ENCODE data around the gene SLC9A1. TPM values are rescaled to one million over a fixed set of nuclear protein-coding genes. Genes with fewer than 3 reads are reported as not detected.

SLC9A1 gene
- polyA plus RNA-seq, 1 of the 3 experiments (the other 2 are of a cell fraction), result 11.4 TPM

DNA sequence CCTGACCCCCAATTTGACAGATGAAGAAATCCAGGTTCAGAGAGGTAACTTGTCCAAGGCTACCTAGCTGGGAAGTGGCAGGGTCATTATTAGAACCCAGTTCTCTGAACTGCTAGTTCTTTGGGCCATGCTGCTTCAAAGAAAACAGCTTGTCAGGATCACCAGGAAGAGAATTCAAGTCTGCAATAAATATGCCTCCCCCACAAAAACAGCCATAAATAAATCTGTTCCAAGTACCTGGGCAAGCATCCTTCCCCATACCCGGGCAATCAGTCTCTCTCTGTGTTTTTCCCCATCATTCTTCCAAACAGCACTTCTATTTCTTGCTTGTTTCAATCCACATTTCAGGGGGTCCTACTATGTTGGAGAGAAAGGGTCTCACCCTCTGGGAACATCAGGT is 34.1 kb downstream of the SLC9A1 start:
- peaks cover 13% of the 10 kb centered on the region; the same call in 1 of the 2 replicates for H3K79me2 ChIP-seq (ENCODE audit: insufficient read depth)
- peaks cover 0 to 38% of the 10 kb centered on the region in 2 experiments; a peak in 3 of 4 replicates for H3K4me1 ChIP-seq (ENCODE audit: control insufficient read depth in 1 of 2, insufficient read depth in 2 of 2, low read depth in 1 of 2, low read length in 1 of 2)

DNA sequence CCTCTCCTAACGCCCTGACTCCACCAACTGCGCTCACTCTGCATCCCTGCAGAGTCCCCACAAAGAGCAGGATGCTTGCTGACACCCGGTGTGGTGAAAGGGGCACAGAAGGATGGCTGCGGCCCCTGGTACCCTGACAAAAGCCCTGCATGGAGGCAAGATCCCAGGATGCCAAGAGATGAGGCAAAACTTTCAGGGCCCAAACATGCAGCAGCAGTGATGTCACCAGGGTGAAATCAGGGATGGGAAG is 36.6 kb downstream of the SLC9A1 start:
- Histone ChIP-seq H4K20me1 (ENCODE audit: insufficient read depth) (no peaks in the 10 kb centered on the region), H3K9ac (no peak overlapping the region), H3K4me3 (ENCODE audit: low read depth in 2 of 2, low read length in 1 of 2) (no peak overlapping the region), H3K9me3 (no peaks in the 10 kb centered on the region), H3K4me1 (ENCODE audit: control insufficient read depth in 1 of 2, insufficient read depth in 2 of 2, low read depth in 1 of 2, low read length in 1 of 2) (peaks cover 0 to 38% of the 10 kb centered on the region in 2 experiments; a peak in 3 of 4 replicates), H3K27me3 (ENCODE audit: insufficient read depth) (no peaks in the 10 kb centered on the region), H2AFZ (ENCODE audit: low read depth) (no peak overlapping the region), H3F3A (replicated peaks; ENCODE audit: insufficient read depth) (peaks cover 6% of the 10 kb centered on the region), H3K36me3 (replicated peaks in 1 of 2; ENCODE audit: control insufficient read depth in 1 of 2, insufficient read depth in 2 of 2, low read length in 1 of 2) (no peaks in the 10 kb centered on the region), H3K27ac (ENCODE audit: low read depth in 2 of 2, low read length in 1 of 2) (peak overlapping the region in 1 of 2 experiments; percentile 59; a peak in 1 of 4 replicates), H3K4me2 (no peak overlapping the region), H3K79me2 (ENCODE audit: insufficient read depth) (peaks cover 31% of the 10 kb centered on the region), H3K9me2 (no peaks in the 10 kb centered on the region)
- DNase-seq, result no peak
- TF ChIP-seq, protein P1, sequence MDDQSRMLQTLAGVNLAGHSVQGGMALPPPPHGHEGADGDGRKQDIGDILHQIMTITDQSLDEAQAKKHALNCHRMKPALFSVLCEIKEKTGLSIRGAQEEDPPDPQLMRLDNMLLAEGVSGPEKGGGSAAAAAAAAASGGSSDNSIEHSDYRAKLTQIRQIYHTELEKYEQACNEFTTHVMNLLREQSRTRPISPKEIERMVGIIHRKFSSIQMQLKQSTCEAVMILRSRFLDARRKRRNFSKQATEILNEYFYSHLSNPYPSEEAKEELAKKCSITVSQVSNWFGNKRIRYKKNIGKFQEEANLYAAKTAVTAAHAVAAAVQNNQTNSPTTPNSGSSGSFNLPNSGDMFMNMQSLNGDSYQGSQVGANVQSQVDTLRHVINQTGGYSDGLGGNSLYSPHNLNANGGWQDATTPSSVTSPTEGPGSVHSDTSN (IDR thresholded peaks at IDR 0.05), result no peak
- TF ChIP-seq, protein P2, sequence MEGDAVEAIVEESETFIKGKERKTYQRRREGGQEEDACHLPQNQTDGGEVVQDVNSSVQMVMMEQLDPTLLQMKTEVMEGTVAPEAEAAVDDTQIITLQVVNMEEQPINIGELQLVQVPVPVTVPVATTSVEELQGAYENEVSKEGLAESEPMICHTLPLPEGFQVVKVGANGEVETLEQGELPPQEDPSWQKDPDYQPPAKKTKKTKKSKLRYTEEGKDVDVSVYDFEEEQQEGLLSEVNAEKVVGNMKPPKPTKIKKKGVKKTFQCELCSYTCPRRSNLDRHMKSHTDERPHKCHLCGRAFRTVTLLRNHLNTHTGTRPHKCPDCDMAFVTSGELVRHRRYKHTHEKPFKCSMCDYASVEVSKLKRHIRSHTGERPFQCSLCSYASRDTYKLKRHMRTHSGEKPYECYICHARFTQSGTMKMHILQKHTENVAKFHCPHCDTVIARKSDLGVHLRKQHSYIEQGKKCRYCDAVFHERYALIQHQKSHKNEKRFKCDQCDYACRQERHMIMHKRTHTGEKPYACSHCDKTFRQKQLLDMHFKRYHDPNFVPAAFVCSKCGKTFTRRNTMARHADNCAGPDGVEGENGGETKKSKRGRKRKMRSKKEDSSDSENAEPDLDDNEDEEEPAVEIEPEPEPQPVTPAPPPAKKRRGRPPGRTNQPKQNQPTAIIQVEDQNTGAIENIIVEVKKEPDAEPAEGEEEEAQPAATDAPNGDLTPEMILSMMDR (IDR thresholded peaks at IDR 0.05), result no peak
- no peak for TF ChIP-seq EP300 (IDR thresholded peaks at IDR 0.05; ENCODE audit: borderline replicate concordance in 1 of 2, low read depth in 1 of 2, low read length in 1 of 2)
- no peak for TF ChIP-seq FOSL2 (IDR thresholded peaks at IDR 0.05; ENCODE audit: borderline replicate concordance, low read depth)
- TF ChIP-seq TAF1 (IDR thresholded peaks at IDR 0.05; ENCODE audit: borderline replicate concordance, low read depth, low read length), result no peak
- no peak for TF ChIP-seq SIN3A (IDR thresholded peaks at IDR 0.05; ENCODE audit: borderline replicate concordance, low read depth, low read length)
- TF ChIP-seq RAD21 (IDR thresholded peaks at IDR 0.05; ENCODE audit: low read length), result no peak
- no peak for TF ChIP-seq JUND (IDR thresholded peaks at IDR 0.05)
- no peak for TF ChIP-seq CHD2 (IDR thresholded peaks at IDR 0.05; ENCODE audit: low read length, partially characterized antibody)
- TF ChIP-seq, protein P3, sequence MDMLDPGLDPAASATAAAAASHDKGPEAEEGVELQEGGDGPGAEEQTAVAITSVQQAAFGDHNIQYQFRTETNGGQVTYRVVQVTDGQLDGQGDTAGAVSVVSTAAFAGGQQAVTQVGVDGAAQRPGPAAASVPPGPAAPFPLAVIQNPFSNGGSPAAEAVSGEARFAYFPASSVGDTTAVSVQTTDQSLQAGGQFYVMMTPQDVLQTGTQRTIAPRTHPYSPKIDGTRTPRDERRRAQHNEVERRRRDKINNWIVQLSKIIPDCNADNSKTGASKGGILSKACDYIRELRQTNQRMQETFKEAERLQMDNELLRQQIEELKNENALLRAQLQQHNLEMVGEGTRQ (IDR thresholded peaks at IDR 0.05; ENCODE audit: borderline replicate concordance, low read depth, low read length), result no peak
- TF ChIP-seq MXI1 (IDR thresholded peaks at IDR 0.05; ENCODE audit: low read depth, low read length), result no peak
- TF ChIP-seq GABPA (IDR thresholded peaks at IDR 0.05; ENCODE audit: low read depth), result no peak
- TF ChIP-seq YY1 (IDR thresholded peaks at IDR 0.05; ENCODE audit: low read depth), result no peak
- no peak for TF ChIP-seq NFIC (IDR thresholded peaks at IDR 0.05; ENCODE audit: borderline replicate concordance)
- TF ChIP-seq, protein P4, sequence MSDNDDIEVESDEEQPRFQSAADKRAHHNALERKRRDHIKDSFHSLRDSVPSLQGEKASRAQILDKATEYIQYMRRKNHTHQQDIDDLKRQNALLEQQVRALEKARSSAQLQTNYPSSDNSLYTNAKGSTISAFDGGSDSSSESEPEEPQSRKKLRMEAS (IDR thresholded peaks at IDR 0.05; ENCODE audit: low read depth), result no peak
- POLR2A ChIA-PET, result interaction anchor here (1.1 kb wide), 1 partner anchor 37 kb away, joined by 3 read pairs; the partner anchor contains the start of gene SLC9A1
- CTCF ChIA-PET, result interaction anchor here (1.9 to 7.3 kb wide), 2 partner anchors 34 to 74 kb away, joined by 4 to 59 read pairs; no protein-coding TSS in a partner anchor
- WGBS (ENCODE audit: low lambda C conversion rate), result 50% methylated on average over 1 of the region's 4 CpGs

More for the DNA sequence above, 34.1 kb downstream of the SLC9A1 start:
- Histone ChIP-seq H3K9ac (no peak overlapping the region), H3K9me3 (no peaks in the 10 kb centered on the region), H3F3A (replicated peaks; ENCODE audit: insufficient read depth) (peaks cover 4% of the 10 kb centered on the region), H2AFZ (ENCODE audit: low read depth) (no peak overlapping the region), H3K9me2 (no peaks in the 10 kb centered on the region), H3K4me3 (ENCODE audit: low read depth in 2 of 2, low read length in 1 of 2) (no peak overlapping the region), H3K27ac (ENCODE audit: low read depth in 2 of 2, low read length in 1 of 2) (no peak overlapping the region), H4K20me1 (ENCODE audit: insufficient read depth) (no peaks in the 10 kb centered on the region), H3K36me3 (replicated peaks in 1 of 2; ENCODE audit: control insufficient read depth in 1 of 2, insufficient read depth in 2 of 2, low read length in 1 of 2) (no peaks in the 10 kb centered on the region), H3K27me3 (ENCODE audit: insufficient read depth) (no peaks in the 10 kb centered on the region), H3K4me2 (no peak overlapping the region)
- TF ChIP-seq RFX5 (IDR thresholded peaks at IDR 0.05; ENCODE audit: low read length) (no peak), GABPA (IDR thresholded peaks at IDR 0.05; ENCODE audit: low read depth) (no peak), SMC3 (IDR thresholded peaks at IDR 0.05; ENCODE audit: low read depth, low read length) (no peak)
- TF ChIP-seq, protein P5, sequence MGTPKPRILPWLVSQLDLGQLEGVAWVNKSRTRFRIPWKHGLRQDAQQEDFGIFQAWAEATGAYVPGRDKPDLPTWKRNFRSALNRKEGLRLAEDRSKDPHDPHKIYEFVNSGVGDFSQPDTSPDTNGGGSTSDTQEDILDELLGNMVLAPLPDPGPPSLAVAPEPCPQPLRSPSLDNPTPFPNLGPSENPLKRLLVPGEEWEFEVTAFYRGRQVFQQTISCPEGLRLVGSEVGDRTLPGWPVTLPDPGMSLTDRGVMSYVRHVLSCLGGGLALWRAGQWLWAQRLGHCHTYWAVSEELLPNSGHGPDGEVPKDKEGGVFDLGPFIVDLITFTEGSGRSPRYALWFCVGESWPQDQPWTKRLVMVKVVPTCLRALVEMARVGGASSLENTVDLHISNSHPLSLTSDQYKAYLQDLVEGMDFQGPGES (IDR thresholded peaks at IDR 0.05; ENCODE audit: low read depth, low read length), result no peak
- TF ChIP-seq, protein P1 (IDR thresholded peaks at IDR 0.05), result no peak
- TF ChIP-seq, protein P4 (IDR thresholded peaks at IDR 0.05; ENCODE audit: low read depth), result no peak
- 83% methylated on average over 1 of the region's 1 CpG for WGBS (ENCODE audit: low lambda C conversion rate)
- POLR2A ChIA-PET, result no interaction called here
- CTCF ChIA-PET, result interaction anchor here (1.0 to 1.6 kb wide), 2 partner anchors 18 to 77 kb away, joined by 3 read pairs; no protein-coding TSS in a partner anchor
- DNase-seq, result no peak
